Stimulated activated naive B cell treated with anti-CD40 and anti-IgM and Interleukin-4, amounts not matched to agents 10 μg/mL and 1 μg/mL and 100 μg/mL, for 72 hours (primary cell): Measurements from ENCODE around the gene CSTPP1.

Experiments
- ATAC-seq, 2 donors: fragments of 150-1000 bp; cut with Tn5 transposase; replicated peaks; 2 replicates each; pipeline ENCODE4 v1.10.0; 2021; ENCODE audit warnings: moderate library complexity in 1 of 2
- DNase-seq: peaks from one replicate; pipeline ENCODE4 v3.0.0; 2021
- H3K27ac Mint-ChIP-seq: one replicate; pipeline ENCODE4 v1.8.0; 2022; ENCODE audit warnings: mild to moderate bottlenecking, mixed read lengths
- H3K27me3 Mint-ChIP-seq, 2 donors: one replicate each; pipeline ENCODE4 v1.8.0; 2022; ENCODE audit warnings: mixed read lengths in 2 of 2
- H3K36me3 Mint-ChIP-seq, 2 donors: one replicate each; pipeline ENCODE4 v1.8.0; 2022; ENCODE audit warnings: mixed read lengths in 2 of 2, mild to moderate bottlenecking in 1 of 2
- H3K4me1 Mint-ChIP-seq, 2 donors: one replicate each; pipeline ENCODE4 v1.8.0; 2022; ENCODE audit warnings: mixed read lengths in 2 of 2, mild to moderate bottlenecking in 1 of 2
- H3K4me3 Mint-ChIP-seq, 2 donors: one replicate each; pipeline ENCODE4 v1.8.0; 2022; ENCODE audit warnings: mild to moderate bottlenecking in 2 of 2, mixed read lengths in 2 of 2, moderate library complexity in 1 of 2
- H3K9me3 Mint-ChIP-seq, 2 donors: one replicate each; pipeline ENCODE4 v1.8.0; 2022; ENCODE audit warnings: mixed read lengths in 2 of 2, mild to moderate bottlenecking in 1 of 2

The CSTPP1 gene

GRCh38 chr11:47044119-47044518, 107.6 kb downstream of the CSTPP1 start:
- Mint-ChIP-seq H3K27ac (no peak overlapping the region), H3K27me3 (no peaks in the 10 kb centered on the region), H3K9me3 (no peaks in the 10 kb centered on the region), H3K4me1 (peaks cover 0 to 2% of the 10 kb centered on the region in 2 donors), H3K36me3 (no peaks in the 10 kb centered on the region), H3K4me3 (no peak overlapping the region)
- no peak for DNase-seq
- no peak for ATAC-seq

GRCh38 chr11:47047972-47048371, 111.4 kb downstream of the CSTPP1 start:
- DNase-seq (no peak), ATAC-seq (peak; percentile 23 to 47)
- H3K9me3 Mint-ChIP-seq, result no peaks in the 10 kb centered on the region
- no peak overlapping the region for H3K4me3 Mint-ChIP-seq
- H3K27ac Mint-ChIP-seq, result no peak overlapping the region
- H3K4me1 Mint-ChIP-seq, result peaks cover 0 to 2% of the 10 kb centered on the region in 2 donors
- peaks cover 6 to 11% of the 10 kb centered on the region in 2 donors for H3K36me3 Mint-ChIP-seq
- no peaks in the 10 kb centered on the region for H3K27me3 Mint-ChIP-seq

- no peak for DNase-seq
- Mint-ChIP-seq H3K36me3 (peaks cover 8 to 19% of the 10 kb centered on the region in 2 donors), H3K4me3 (no peak overlapping the region), H3K9me3 (no peaks in the 10 kb centered on the region), H3K4me1 (peaks cover 0 to 2% of the 10 kb centered on the region in 2 donors), H3K27me3 (no peaks in the 10 kb centered on the region), H3K27ac (no peak overlapping the region)
- no peak for ATAC-seq
These were observed 113.7 kb downstream of the CSTPP1 start for GRCh38 chr11:47050284-47050683.

GRCh38 chr11:47051217-47051616, 114.7 kb downstream of the CSTPP1 start:
- H3K4me3 Mint-ChIP-seq, result no peak overlapping the region
- no peak overlapping the region for H3K27ac Mint-ChIP-seq
- H3K27me3 Mint-ChIP-seq, result no peaks in the 10 kb centered on the region
- no peaks in the 10 kb centered on the region for H3K9me3 Mint-ChIP-seq
- DNase-seq (no peak), ATAC-seq (no peak)
- peaks cover 14 to 22% of the 10 kb centered on the region in 2 donors for H3K36me3 Mint-ChIP-seq
- peaks cover 2 to 3% of the 10 kb centered on the region in 2 donors for H3K4me1 Mint-ChIP-seq

GRCh38 chr11:47052165-47052564, 115.6 kb downstream of the CSTPP1 start:
- no peak overlapping the region for H3K27ac Mint-ChIP-seq
- H3K4me1 Mint-ChIP-seq, result peaks cover 3 to 7% of the 10 kb centered on the region in 2 donors
- ATAC-seq (no peak), DNase-seq (no peak)
- H3K27me3 Mint-ChIP-seq, result no peaks in the 10 kb centered on the region
- no peak overlapping the region for H3K4me3 Mint-ChIP-seq
- no peaks in the 10 kb centered on the region for H3K9me3 Mint-ChIP-seq
- H3K36me3 Mint-ChIP-seq, result peaks cover 14 to 22% of the 10 kb centered on the region in 2 donors

DNA sequence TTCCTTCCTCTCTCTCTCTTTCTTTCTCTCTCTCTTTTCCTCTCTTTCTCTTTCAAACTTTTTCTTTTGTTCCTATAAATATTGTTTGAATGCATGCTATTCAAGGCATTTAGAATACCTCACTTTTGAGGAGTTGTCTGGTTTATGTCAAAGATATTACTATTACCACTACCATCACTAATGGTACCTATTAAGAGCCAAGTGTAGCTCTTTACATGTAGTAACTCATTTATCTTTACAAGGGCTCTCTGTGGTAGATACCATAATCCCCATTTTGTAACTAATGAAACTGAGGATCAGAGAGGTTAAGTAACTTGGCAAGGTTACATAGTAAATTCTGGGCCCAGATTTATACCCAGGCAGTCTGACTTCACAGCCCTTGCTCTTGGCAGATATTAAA, 116.0 kb downstream of the CSTPP1 start:
- Mint-ChIP-seq H3K27me3 (no peaks in the 10 kb centered on the region), H3K36me3 (peaks cover 18 to 26% of the 10 kb centered on the region in 2 donors), H3K4me3 (no peak overlapping the region), H3K4me1 (peaks cover 3 to 7% of the 10 kb centered on the region in 2 donors), H3K9me3 (peaks cover 2 to 4% of the 10 kb centered on the region in 2 donors), H3K27ac (no peak overlapping the region)
- DNase-seq (no peak), ATAC-seq (no peak)

- Mint-ChIP-seq H3K27ac (no peak overlapping the region), H3K4me1 (peaks cover 1 to 8% of the 10 kb centered on the region in 2 donors), H3K27me3 (no peaks in the 10 kb centered on the region), H3K9me3 (peaks cover 3 to 4% of the 10 kb centered on the region in 2 donors), H3K4me3 (no peak overlapping the region), H3K36me3 (peaks cover 29 to 38% of the 10 kb centered on the region in 2 donors)
- ATAC-seq (no peak), DNase-seq (no peak)
These were observed 119.0 kb downstream of the CSTPP1 start for GRCh38 chr11:47055534-47055933.

GRCh38 chr11:47056261-47056915, 119.8 kb downstream of the CSTPP1 start:
- Mint-ChIP-seq H3K36me3 (peaks cover 30 to 34% of the 10 kb centered on the region in 2 donors), H3K27me3 (no peaks in the 10 kb centered on the region), H3K4me1 (peaks cover 3 to 12% of the 10 kb centered on the region in 2 donors), H3K9me3 (peaks cover 3 to 4% of the 10 kb centered on the region in 2 donors), H3K27ac (no peak overlapping the region), H3K4me3 (no peak overlapping the region)
- ATAC-seq (peak; percentile 36 to 57), DNase-seq (no peak)

DNA sequence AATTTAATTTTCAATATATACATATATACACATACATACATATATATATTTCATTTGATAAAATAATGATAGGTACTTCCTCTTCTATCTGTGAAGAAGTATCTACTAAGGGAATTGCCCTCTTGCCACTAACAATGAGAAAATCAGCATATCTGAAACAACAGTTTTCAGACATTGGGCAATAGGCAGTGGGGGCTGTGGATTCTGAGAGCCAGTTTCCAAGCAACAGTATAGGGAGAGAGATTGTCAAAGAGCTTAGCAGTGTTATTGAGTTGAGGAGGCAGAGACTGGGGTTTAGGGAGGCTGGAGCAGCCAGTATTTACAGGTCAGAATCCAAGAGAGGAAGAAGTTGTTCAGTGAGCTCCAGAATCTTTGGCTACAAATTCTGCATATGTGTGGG, 120.8 kb downstream of the CSTPP1 start:
- peaks cover 3 to 4% of the 10 kb centered on the region in 2 donors for H3K9me3 Mint-ChIP-seq
- no peak for DNase-seq
- peaks cover 30 to 32% of the 10 kb centered on the region in 2 donors for H3K36me3 Mint-ChIP-seq
- no peak overlapping the region for H3K27ac Mint-ChIP-seq
- no peak overlapping the region for H3K4me3 Mint-ChIP-seq
- ATAC-seq, result peak in 1 of 2 donors; percentile 29
- H3K4me1 Mint-ChIP-seq, result peaks cover 3 to 12% of the 10 kb centered on the region in 2 donors
- no peaks in the 10 kb centered on the region for H3K27me3 Mint-ChIP-seq

DNA sequence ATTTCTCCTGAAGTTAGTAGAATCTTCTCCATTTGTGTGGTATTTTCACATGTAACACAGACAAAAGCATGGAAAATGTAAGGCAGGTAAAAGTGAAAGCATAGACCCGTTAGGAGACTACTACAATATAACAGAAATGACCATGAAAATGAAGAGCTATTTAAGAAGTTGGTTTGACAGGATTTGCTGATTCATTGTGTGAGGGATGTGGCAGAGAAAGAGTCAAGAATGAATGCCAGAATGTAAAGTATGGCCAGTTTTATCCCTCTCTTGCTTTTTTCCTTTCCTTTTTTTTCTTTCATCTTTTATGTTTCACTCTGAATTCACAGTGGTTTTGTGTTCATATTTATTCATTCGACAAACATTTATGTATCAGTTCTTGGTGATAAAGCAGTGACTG, 124.2 kb downstream of the CSTPP1 start:
- Mint-ChIP-seq H3K4me1 (peaks cover 3 to 12% of the 10 kb centered on the region in 2 donors), H3K36me3 (peaks cover 26 to 28% of the 10 kb centered on the region in 2 donors), H3K9me3 (peaks cover 6 to 9% of the 10 kb centered on the region in 2 donors), H3K4me3 (no peak overlapping the region), H3K27me3 (no peaks in the 10 kb centered on the region), H3K27ac (no peak overlapping the region)
- DNase-seq, result no peak
- no peak for ATAC-seq

- DNase-seq, result no peak
- H3K4me3 Mint-ChIP-seq, result no peak overlapping the region
- ATAC-seq, result no peak
- peaks cover 23 to 26% of the 10 kb centered on the region in 2 donors for H3K36me3 Mint-ChIP-seq
- peaks cover 6 to 9% of the 10 kb centered on the region in 2 donors for H3K9me3 Mint-ChIP-seq
- peaks cover 1 to 6% of the 10 kb centered on the region in 2 donors for H3K4me1 Mint-ChIP-seq
- no peaks in the 10 kb centered on the region for H3K27me3 Mint-ChIP-seq
- no peak overlapping the region for H3K27ac Mint-ChIP-seq
These were observed 125.0 kb downstream of the CSTPP1 start for GRCh38 chr11:47061429-47062178.

DNA sequence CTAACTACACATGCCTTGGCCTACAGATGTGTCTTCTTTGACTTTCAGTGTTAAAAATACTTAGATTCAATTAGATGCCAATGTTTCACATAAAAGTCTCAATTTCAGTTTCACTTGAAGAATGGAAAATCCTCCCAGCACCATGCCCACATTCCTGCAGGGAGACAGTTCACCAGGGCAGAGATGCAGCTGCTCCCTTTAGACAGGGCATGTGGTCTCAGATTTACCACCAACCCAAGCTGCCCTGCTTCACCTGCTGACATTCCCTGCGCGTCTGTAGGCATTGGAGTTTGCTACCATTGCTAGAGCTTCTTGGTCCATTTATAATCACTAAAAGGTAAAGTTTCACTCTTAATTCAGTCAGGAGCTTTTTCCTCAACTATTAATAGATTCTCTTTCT, 126.2 kb downstream of the CSTPP1 start:
- H3K27ac Mint-ChIP-seq, result no peak overlapping the region
- DNase-seq (no peak), ATAC-seq (no peak)
- H3K4me1 Mint-ChIP-seq, result peaks cover 1 to 5% of the 10 kb centered on the region in 2 donors
- no peaks in the 10 kb centered on the region for H3K27me3 Mint-ChIP-seq
- peaks cover 4 to 5% of the 10 kb centered on the region in 2 donors for H3K9me3 Mint-ChIP-seq
- no peak overlapping the region for H3K4me3 Mint-ChIP-seq
- H3K36me3 Mint-ChIP-seq, result peaks cover 20% of the 10 kb centered on the region in 2 donors

DNA sequence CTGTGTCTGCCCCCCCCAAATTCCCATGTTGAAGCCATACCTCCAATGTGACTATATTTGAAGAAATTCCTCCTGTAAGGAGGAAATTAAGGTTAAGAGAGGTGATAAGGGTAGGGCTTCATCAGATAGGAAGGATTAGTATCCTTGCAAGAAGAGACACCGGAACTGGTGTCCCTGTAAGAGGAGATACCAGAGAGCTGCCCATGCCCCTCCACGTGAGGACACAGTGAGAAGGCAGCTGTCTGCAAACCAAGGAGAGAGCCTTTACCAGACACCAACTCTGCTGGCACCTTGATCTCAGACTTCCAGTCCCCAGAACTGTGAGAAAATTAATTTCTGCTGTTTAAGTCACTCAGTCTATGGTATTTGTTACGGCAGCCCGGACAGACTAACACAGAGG, 130.8 kb downstream of the CSTPP1 start:
- Mint-ChIP-seq H3K27ac (no peak overlapping the region), H3K4me1 (no peaks in the 10 kb centered on the region), H3K27me3 (no peaks in the 10 kb centered on the region), H3K36me3 (peaks cover 8 to 10% of the 10 kb centered on the region in 2 donors), H3K4me3 (no peak overlapping the region), H3K9me3 (peaks cover 3 to 5% of the 10 kb centered on the region in 2 donors)
- ATAC-seq (no peak), DNase-seq (no peak)

- no peak overlapping the region for H3K27ac Mint-ChIP-seq
- H3K27me3 Mint-ChIP-seq, result no peaks in the 10 kb centered on the region
- DNase-seq (no peak), ATAC-seq (no peak)
- H3K4me1 Mint-ChIP-seq, result no peaks in the 10 kb centered on the region
- no peaks in the 10 kb centered on the region for H3K9me3 Mint-ChIP-seq
- no peak overlapping the region for H3K4me3 Mint-ChIP-seq
- H3K36me3 Mint-ChIP-seq, result no peaks in the 10 kb centered on the region
These were observed 134.2 kb downstream of the CSTPP1 start for GRCh38 chr11:47070769-47071168.

DNA sequence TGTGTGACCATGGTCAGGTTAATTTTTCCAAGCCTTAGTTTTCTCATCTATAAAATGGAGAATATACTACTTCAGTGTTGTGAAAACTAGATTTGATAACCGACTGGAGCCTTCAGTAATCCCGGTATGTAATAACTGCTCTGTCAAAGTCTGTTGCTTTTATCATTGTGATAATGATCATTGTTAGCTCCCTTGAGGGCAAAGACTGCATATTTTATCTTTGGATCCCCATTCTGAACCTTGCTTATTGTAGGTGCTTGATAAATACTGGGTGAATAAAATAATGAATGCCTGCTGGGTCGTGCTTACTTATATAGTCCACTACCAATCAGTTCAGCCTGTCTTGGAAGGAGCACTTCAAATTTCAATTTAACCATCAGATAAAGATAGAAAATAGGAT, 134.8 kb downstream of the CSTPP1 start:
- ATAC-seq (no peak), DNase-seq (no peak)
- H3K4me1 Mint-ChIP-seq, result no peaks in the 10 kb centered on the region
- H3K9me3 Mint-ChIP-seq, result no peaks in the 10 kb centered on the region
- H3K36me3 Mint-ChIP-seq, result no peaks in the 10 kb centered on the region
- H3K27me3 Mint-ChIP-seq, result no peaks in the 10 kb centered on the region
- H3K27ac Mint-ChIP-seq, result no peak overlapping the region
- no peak overlapping the region for H3K4me3 Mint-ChIP-seq
